T-cell (primary cell): ENCODE measurements around the gene CAPRIN1. TPM values are rescaled to one million over a fixed set of nuclear protein-coding genes. Genes with fewer than 3 reads are reported as not detected.
A peak's percentile ranks its signal among the peaks of the same experiment; 100 is the strongest.
"Not testable (repeated sequence)": the region's sequence is repeated elsewhere in the genome, so short reads cannot be mapped to it uniquely, and the experiment has no call there.

Experiments used
- ATAC-seq, 4 experiments: fragments of 200-7000 bp in 3 of 4; fragments of 150-1000 bp in 1 of 4; cut with Tn5 transposase; replicated peaks in 1 of 4; 1 replicate in 3 of 4; 2 replicates in 1 of 4; pipeline ENCODE4 v1.10.0; 2021; ENCODE audit warnings: moderate library complexity in 3 of 4, mild to moderate bottlenecking in 2 of 4, moderate number of reproducible peaks in 1 of 4
- CTCF ChIA-PET, 2 donors: fragments of 300-600 bp; sonication (Branson Sonifier 250); formaldehyde crosslinking; loops; one replicate each; lab custom pipeline; 2022; ENCODE audit warnings: antibody characterized with exemption in 2 of 2; lab: Charles Lee
- POLR2A ChIA-PET, 2 donors: fragments of 300-600 bp; sonication (Branson Sonifier 250); formaldehyde crosslinking; loops; one replicate each; lab custom pipeline; 2022; ENCODE audit warnings: antibody characterized with exemption in 2 of 2; lab: Charles Lee
- DNase-seq, 35 experiments: peaks; one replicate each; pipeline versions ENCODE4 v3.0.0 to v3.0.0-alpha.2; 2013 to 2023
- H3K27ac ChIP-seq: one replicate; pipeline ENCODE4 v1.5.1; 2013; ENCODE audit warnings: low read length
- H3K27me3 ChIP-seq, 2 experiments: replicated peaks in 1 of 2; 1 replicate in 1 of 2; 2 replicates in 1 of 2; pipeline versions ENCODE4 v1.6.1 to v1.7.0; 2013; ENCODE audit warnings: low read length in 1 of 2, mixed read lengths in 1 of 2; ENCODE audit not compliant: control insufficient read depth in 2 of 2, insufficient read depth in 2 of 2; ENCODE audit errors: extremely low read depth in 1 of 2
- H3K36me3 ChIP-seq, 2 donors: 1 replicate in 1 of 2; 2 replicates in 1 of 2; pipeline versions ENCODE4 v1.6.1 to v1.7.0; 2013; ENCODE audit warnings: low read length in 1 of 2; ENCODE audit not compliant: control insufficient read depth in 2 of 2, insufficient read depth in 1 of 2; ENCODE audit errors: extremely low read depth in 1 of 2
- H3K4me1 ChIP-seq, 2 experiments: 1 replicate in 1 of 2; 2 replicates in 1 of 2; pipeline versions ENCODE4 v1.6.1 to v1.7.0; 2013; ENCODE audit warnings: low read length in 2 of 2, mixed read lengths in 1 of 2; ENCODE audit not compliant: insufficient read depth in 2 of 2, control insufficient read depth in 1 of 2; ENCODE audit errors: extremely low read depth in 1 of 2
- H3K4me3 ChIP-seq, 2 donors: 1 replicate in 1 of 2; 2 replicates in 1 of 2; pipeline versions ENCODE4 v1.5.1 to v1.7.0; 2013; ENCODE audit warnings: mild to moderate bottlenecking in 2 of 2, low read length in 1 of 2, moderate library complexity in 1 of 2; ENCODE audit not compliant: control insufficient read depth in 1 of 2; ENCODE audit errors: extremely low read depth in 1 of 2
- H3K9me3 ChIP-seq: 2 replicates; pipeline ENCODE4 v1.7.0; 2013
- H3K27ac Mint-ChIP-seq, 2 donors: one replicate each; pipeline ENCODE4 v1.8.0; 2020 to 2021; ENCODE audit warnings: mild to moderate bottlenecking in 2 of 2, mixed read lengths in 2 of 2
- H3K27me3 Mint-ChIP-seq, 2 donors: one replicate each; pipeline ENCODE4 v1.8.0; 2021 to 2022; ENCODE audit warnings: mixed read lengths in 2 of 2
- H3K36me3 Mint-ChIP-seq: one replicate; pipeline ENCODE4 v1.8.0; 2021; ENCODE audit warnings: mixed read lengths
- H3K4me1 Mint-ChIP-seq, 3 donors: one replicate each; pipeline ENCODE4 v1.8.0; 2020 to 2022; ENCODE audit warnings: mixed read lengths in 3 of 3, mild to moderate bottlenecking in 1 of 3
- H3K4me3 Mint-ChIP-seq, 3 donors: one replicate each; pipeline ENCODE4 v1.8.0; 2020 to 2022; ENCODE audit warnings: mild to moderate bottlenecking in 3 of 3, mixed read lengths in 3 of 3, moderate library complexity in 3 of 3
- H3K9me3 Mint-ChIP-seq, 3 donors: one replicate each; pipeline ENCODE4 v1.8.0; 2020 to 2022; ENCODE audit warnings: mixed read lengths in 3 of 3
- WGBS: methylation state at CpG from one replicate; pipeline ENCODE4 v1.1.5; 2013; ENCODE audit warnings: missing lambda C conversion rate; ENCODE audit not compliant: insufficient coverage; 5-methylcytosine and 5-hydroxymethylcytosine counted together
- total RNA-seq, 35 experiments: library from RNA in 6 of 35; stranded (reverse) in 6 of 35; fragments of 120-200 nt in 1 of 35; gene quantifications; one replicate each; pipeline versions ENCODE4 v1.2.1 to v1.2.4 and lab custom pipeline; 2013 to 2026

The CAPRIN1 gene
- total RNA-seq, 5 donors from 2014 or later (not counting 1 experiment from before 2014, with no cell fraction given) = 106 to 148 (median 143) TPM

GRCh38 chr11:34054351-34054750 is 2.8 kb downstream of the CAPRIN1 start:
- CTCF ChIA-PET = not testable (repeated sequence)

DNA sequence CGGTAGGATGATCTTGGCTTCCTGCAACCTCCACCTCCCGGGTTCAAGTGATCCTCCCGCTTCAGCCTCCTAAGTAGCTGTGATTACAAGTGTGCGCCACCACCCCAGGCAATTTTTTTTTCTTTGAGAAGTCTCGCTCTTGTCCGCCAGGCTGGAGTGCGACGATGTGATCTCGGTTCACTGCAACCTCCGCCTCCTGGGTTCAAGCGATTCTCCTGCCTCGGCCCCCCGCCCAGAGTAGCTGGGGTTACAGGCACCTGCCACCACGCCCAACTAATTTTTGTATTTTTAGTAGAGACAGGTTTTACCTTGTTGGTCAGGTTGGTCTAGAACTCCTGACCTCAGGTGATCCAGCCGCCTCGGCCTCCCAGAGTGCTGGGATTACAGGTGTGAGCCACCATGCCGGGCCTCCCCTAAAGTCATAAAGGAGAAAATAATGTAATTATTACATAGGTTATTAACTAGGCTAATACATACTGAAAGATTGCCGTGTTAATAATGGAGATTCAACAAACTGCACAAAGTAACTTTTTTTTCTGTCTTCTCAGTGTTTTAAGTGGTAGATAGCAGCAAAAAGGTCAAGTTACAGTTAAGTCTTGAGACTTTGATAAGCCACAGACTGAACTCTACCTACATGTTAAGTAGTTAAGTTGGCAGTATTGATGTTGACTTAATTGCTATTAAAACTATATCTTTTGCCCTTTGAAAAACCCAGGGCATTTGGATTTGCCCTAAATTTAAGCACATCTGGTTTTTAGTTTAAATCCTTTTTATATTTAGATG is 3.9 kb downstream of the CAPRIN1 start:
- H3K4me3 Mint-ChIP-seq = peak overlapping the region; percentile 34 to 100 (median 47)
- DNase-seq = no peak
- 96% methylated on average over 8 of the region's 18 CpGs for WGBS
- peaks cover 0 to 12% of the 10 kb centered on the region in 2 donors for H3K36me3 ChIP-seq
- ATAC-seq = no peak
- H3K9me3 Mint-ChIP-seq = no peaks in the 10 kb centered on the region
- no peaks in the 10 kb centered on the region for H3K27me3 Mint-ChIP-seq
- peaks cover 50 to 65% (median 62%) of the 10 kb centered on the region in 3 donors for H3K4me1 Mint-ChIP-seq
- no peaks in the 10 kb centered on the region for H3K27me3 ChIP-seq
- H3K9me3 ChIP-seq = no peaks in the 10 kb centered on the region
- H3K4me1 ChIP-seq = peaks cover 25 to 33% of the 10 kb centered on the region in 2 experiments
- ChIA-PET POLR2A (interaction anchor here in 1 of 2 donors (0.7 kb wide), 1 partner anchor 14 kb away, joined by 3 read pairs; no protein-coding TSS in a partner anchor), CTCF (no interaction called here)
- H3K27ac ChIP-seq = no peak overlapping the region
- H3K4me3 ChIP-seq = peak overlapping the region in 1 of 2 donors; percentile 23
- peaks cover 11% of the 10 kb centered on the region for H3K36me3 Mint-ChIP-seq
- peak overlapping the region; percentile 27 to 80 for H3K27ac Mint-ChIP-seq

More at GRCh38 chr11:34054351-34054750, 2.8 kb downstream of the CAPRIN1 start:
- ATAC-seq, H3K27me3 ChIP-seq, H3K9me3 ChIP-seq, H3K9me3 Mint-ChIP-seq, H3K27ac ChIP-seq, DNase-seq, H3K4me3 ChIP-seq, H3K36me3 Mint-ChIP-seq, H3K27me3 Mint-ChIP-seq: not testable (repeated sequence)
- WGBS = 83% methylated on average over 4 of the region's 11 CpGs
- peaks cover 46 to 62% (median 57%) of the 10 kb centered on the region in 3 donors for H3K4me1 Mint-ChIP-seq
- Histone ChIP-seq H3K4me1 (peaks cover 25 to 29% of the 10 kb centered on the region in 2 experiments), H3K36me3 (peaks cover 0 to 12% of the 10 kb centered on the region in 2 donors)
- H3K4me3 Mint-ChIP-seq = peak overlapping the region; percentile 96 to 100 (median 98)
- POLR2A ChIA-PET = interaction anchor here in 1 of 2 donors (0.7 kb wide), 1 partner anchor 16 kb away, joined by 3 read pairs; no protein-coding TSS in a partner anchor
- H3K27ac Mint-ChIP-seq = peak overlapping the region; percentile 19 to 97

DNA sequence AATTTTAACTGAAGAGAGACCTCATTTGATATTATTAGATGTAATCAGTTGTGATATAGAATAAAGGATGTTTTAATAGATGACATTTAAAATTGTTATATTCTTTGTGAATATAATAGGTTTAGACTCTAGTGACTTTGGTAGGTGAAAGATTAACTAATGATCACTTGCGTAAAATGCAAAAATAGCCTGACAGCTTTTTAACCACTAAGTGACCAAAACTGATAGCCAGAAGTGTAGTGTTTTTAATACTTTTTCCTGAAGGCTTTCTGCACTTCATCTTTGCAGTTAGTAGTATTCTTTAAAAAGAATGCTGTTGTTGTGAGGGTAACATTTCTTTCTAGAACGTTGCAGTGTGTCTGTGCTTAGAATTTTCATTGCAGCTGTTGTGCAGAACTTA is 5.1 kb downstream of the CAPRIN1 start:
- H3K27me3 ChIP-seq = no peaks in the 10 kb centered on the region
- H3K27ac ChIP-seq = no peak overlapping the region
- H3K4me1 ChIP-seq = peaks cover 27 to 30% of the 10 kb centered on the region in 2 experiments
- Mint-ChIP-seq H3K27me3 (no peaks in the 10 kb centered on the region), H3K9me3 (no peaks in the 10 kb centered on the region), H3K4me3 (peak overlapping the region in 2 of 3 donors; percentile 28 to 61), H3K27ac (peak overlapping the region in 1 of 2 donors; percentile 16), H3K36me3 (peaks cover 11% of the 10 kb centered on the region), H3K4me1 (peaks cover 51 to 65% (median 65%) of the 10 kb centered on the region in 3 donors)
- ATAC-seq (no peak), DNase-seq (no peak)
- H3K36me3 ChIP-seq = peaks cover 5 to 18% of the 10 kb centered on the region in 2 donors
- WGBS = no CpG with 5 or more reads among the region's 2 CpGs
- no peak overlapping the region for H3K4me3 ChIP-seq
- POLR2A ChIA-PET = no interaction called here
- CTCF ChIA-PET = interaction anchor here in 1 of 2 donors (2.0 kb wide), 1 partner anchor 60 kb away, joined by 5 read pairs; no protein-coding TSS in a partner anchor
- H3K9me3 ChIP-seq = no peaks in the 10 kb centered on the region

GRCh38 chr11:34063061-34063795 is 11.7 kb downstream of the CAPRIN1 start:
- H3K27ac Mint-ChIP-seq = no peak overlapping the region
- DNase-seq (no peak), ATAC-seq (no peak)
- no peak overlapping the region for H3K4me3 ChIP-seq
- H3K4me1 Mint-ChIP-seq = peaks cover 72 to 77% (median 73%) of the 10 kb centered on the region in 3 donors
- H3K9me3 Mint-ChIP-seq = no peaks in the 10 kb centered on the region
- POLR2A ChIA-PET = interaction anchor here (0.5 to 1.0 kb wide), 2 partner anchors 9 to 11 kb away, joined by 3 to 5 read pairs; no protein-coding TSS in a partner anchor
- no peaks in the 10 kb centered on the region for H3K27me3 ChIP-seq
- CTCF ChIA-PET = interaction anchor here in 1 of 2 donors (0.5 kb wide), 1 partner anchor 67 kb away, joined by 7 read pairs; no protein-coding TSS in a partner anchor
- no peaks in the 10 kb centered on the region for H3K27me3 Mint-ChIP-seq
- H3K4me3 Mint-ChIP-seq = peak overlapping the region in 1 of 3 donors; percentile 4
- H3K27ac ChIP-seq = no peak overlapping the region
- no CpG with 5 or more reads among the region's 2 CpGs for WGBS
- H3K9me3 ChIP-seq = no peaks in the 10 kb centered on the region
- peaks cover 7 to 29% of the 10 kb centered on the region in 2 experiments for H3K4me1 ChIP-seq
- peaks cover 7 to 22% of the 10 kb centered on the region in 2 donors for H3K36me3 ChIP-seq
- peaks cover 28% of the 10 kb centered on the region for H3K36me3 Mint-ChIP-seq

DNA sequence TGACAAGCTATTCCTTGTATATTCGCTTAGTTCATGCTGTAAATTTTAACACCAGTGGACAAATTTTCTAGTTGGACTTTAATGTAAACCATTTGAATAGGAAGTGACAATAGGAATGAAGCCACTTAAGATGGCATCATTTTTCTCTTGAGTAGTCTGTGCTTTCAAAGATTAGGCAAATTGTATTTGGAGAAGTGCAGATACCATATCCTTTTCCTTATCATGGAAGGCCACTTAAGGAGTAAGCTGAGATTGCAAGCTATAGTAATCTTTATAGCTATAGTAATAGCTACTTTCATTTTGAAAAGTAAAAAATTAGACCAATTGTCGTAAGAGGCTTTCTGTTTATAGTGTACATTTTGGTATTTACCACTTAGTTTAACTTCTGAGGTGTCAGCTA is 12.8 kb downstream of the CAPRIN1 start:
- no peak for DNase-seq
- H3K9me3 Mint-ChIP-seq = no peaks in the 10 kb centered on the region
- ChIA-PET POLR2A (interaction anchor here (0.6 to 1.0 kb wide), 4 partner anchors 10 to 1997 kb away, joined by 3 to 5 read pairs (median 4); no protein-coding TSS in a partner anchor), CTCF (no interaction called here)
- Histone ChIP-seq H3K27ac (no peak overlapping the region), H3K4me3 (no peak overlapping the region), H3K27me3 (no peaks in the 10 kb centered on the region), H3K4me1 (peaks cover 7 to 29% of the 10 kb centered on the region in 2 experiments), H3K9me3 (no peaks in the 10 kb centered on the region), H3K36me3 (peaks cover 7 to 22% of the 10 kb centered on the region in 2 donors)
- H3K27me3 Mint-ChIP-seq = no peaks in the 10 kb centered on the region
- no peak overlapping the region for H3K4me3 Mint-ChIP-seq
- no peak overlapping the region for H3K27ac Mint-ChIP-seq
- H3K36me3 Mint-ChIP-seq = peaks cover 25% of the 10 kb centered on the region
- WGBS = no CpG with 5 or more reads among the region's 2 CpGs
- no peak for ATAC-seq
- H3K4me1 Mint-ChIP-seq = peaks cover 65 to 71% (median 68%) of the 10 kb centered on the region in 3 donors
